GM23248 (cell line): ENCODE results near the gene SNRNP200. TPM values are rescaled to one million over a fixed set of nuclear protein-coding genes. Genes with fewer than 3 reads are reported as not detected.

ENCODE experiments used
- DNase-seq: peaks from one replicate; pipeline ENCODE4 v3.0.0-alpha.2; 2015
- H2AFZ ChIP-seq: fragments of 200-600 bp; sonication (generic); 2 replicates; pipeline ENCODE4 v1.6.1; 2016; ENCODE audit warnings: antibody characterized with exemption
- H3F3A ChIP-seq: fragments of 200-600 bp; sonication (generic); 2 replicates; pipeline ENCODE4 v1.6.1; 2016; ENCODE audit warnings: mild to moderate bottlenecking, antibody characterized with exemption, mixed run types; ENCODE audit not compliant: insufficient read depth
- H3K27ac ChIP-seq: fragments of 200-600 bp; sonication (generic); 2 replicates; pipeline ENCODE4 v1.5.1; 2016; ENCODE audit warnings: mild to moderate bottlenecking
- H3K27me3 ChIP-seq: fragments of 200-600 bp; sonication (generic); replicated peaks from 2 replicates; pipeline ENCODE4 v1.6.1; 2016; ENCODE audit warnings: mild to moderate bottlenecking; ENCODE audit not compliant: insufficient read depth
- H3K36me3 ChIP-seq: fragments of 200-600 bp; sonication (generic); 2 replicates; pipeline ENCODE4 v1.6.1; 2016; ENCODE audit warnings: low read depth, mild to moderate bottlenecking
- H3K4me1 ChIP-seq: fragments of 200-600 bp; sonication (generic); 2 replicates; pipeline ENCODE4 v1.6.1; 2016; ENCODE audit warnings: mild to moderate bottlenecking; ENCODE audit not compliant: insufficient read depth
- H3K4me2 ChIP-seq: fragments of 200-600 bp; sonication (generic); one replicate; pipeline ENCODE4 v1.6.1; 2016; ENCODE audit warnings: mild to moderate bottlenecking; ENCODE audit not compliant: unreplicated experiment
- H3K4me3 ChIP-seq: fragments of 200-600 bp; sonication (generic); 2 replicates; pipeline ENCODE4 v1.5.1; 2016; ENCODE audit warnings: mild to moderate bottlenecking
- H3K79me2 ChIP-seq: fragments of 200-600 bp; sonication (generic); 2 replicates; pipeline ENCODE4 v1.6.1; 2016; ENCODE audit warnings: mild to moderate bottlenecking; ENCODE audit not compliant: insufficient read depth
- H3K9ac ChIP-seq: fragments of 200-600 bp; sonication (generic); 2 replicates; pipeline ENCODE4 v1.6.1; 2016; ENCODE audit warnings: mild to moderate bottlenecking
- H3K9me2 ChIP-seq: fragments of 200-600 bp; sonication (generic); 2 replicates; pipeline ENCODE4 v1.6.1; 2016; ENCODE audit warnings: mixed run types, mild to moderate bottlenecking, moderate library complexity; ENCODE audit not compliant: insufficient read depth
- H3K9me3 ChIP-seq: fragments of 200-600 bp; sonication (generic); one replicate; pipeline ENCODE4 v1.6.1; 2017; ENCODE audit warnings: low read depth
- H4K20me1 ChIP-seq: fragments of 200-600 bp; sonication (generic); 2 replicates; pipeline ENCODE4 v1.6.0; 2016; ENCODE audit not compliant: insufficient read depth
- EZH2 ChIP-seq: fragments of 200-600 bp; sonication (generic); IDR thresholded peaks from 2 replicates; pipeline ENCODE4 v1.6.1; 2018; ENCODE audit warnings: antibody characterized with exemption, mild to moderate bottlenecking; ENCODE audit not compliant: insufficient read depth, poor library complexity, severe bottlenecking
- EZH2phosphoT487 ChIP-seq: fragments of 200-600 bp; sonication (generic); IDR thresholded peaks from 2 replicates; pipeline ENCODE4 v1.6.1; 2018; ENCODE audit warnings: antibody characterized with exemption, moderate library complexity, mild to moderate bottlenecking, low read depth; ENCODE audit not compliant: insufficient read depth
- WGBS, 2 experiments: methylation state at CpG; one replicate each; pipeline ENCODE4 v1.1.6; 2015 to 2017; ENCODE audit warnings: low lambda C conversion rate in 2 of 2, low coverage in 1 of 2; ENCODE audit errors: missing lambda C conversion rate in 2 of 2; 5-methylcytosine and 5-hydroxymethylcytosine counted together
- in situ Hi-C: fragments of 300-500 bp; cut with MboI; formaldehyde crosslinking; loops from 2 replicates; pipeline ENCODE4 v1.15.0; 2020
- polyA plus RNA-seq: library from polyadenylated mRNA; unstranded; fragments of >200 nt; fragmentation: Nextera tagmentation; extraction: Ambion mirVana; gene quantifications from 2 replicates; pipeline ENCODE4 v1.2.1, GENCODE V29; 2016
- total RNA-seq: library from RNA; depleted of rRNA; stranded (reverse); fragments of >200 nt; shearing (Covaris generic); gene quantifications from 2 replicates; pipeline ENCODE4 v1.2.3, GENCODE V29; 2014

The SNRNP200 gene
- total and polyA plus RNA-seq, 2 experiments from 2014 or later, result 34.2 to 40.5 TPM

DNA sequence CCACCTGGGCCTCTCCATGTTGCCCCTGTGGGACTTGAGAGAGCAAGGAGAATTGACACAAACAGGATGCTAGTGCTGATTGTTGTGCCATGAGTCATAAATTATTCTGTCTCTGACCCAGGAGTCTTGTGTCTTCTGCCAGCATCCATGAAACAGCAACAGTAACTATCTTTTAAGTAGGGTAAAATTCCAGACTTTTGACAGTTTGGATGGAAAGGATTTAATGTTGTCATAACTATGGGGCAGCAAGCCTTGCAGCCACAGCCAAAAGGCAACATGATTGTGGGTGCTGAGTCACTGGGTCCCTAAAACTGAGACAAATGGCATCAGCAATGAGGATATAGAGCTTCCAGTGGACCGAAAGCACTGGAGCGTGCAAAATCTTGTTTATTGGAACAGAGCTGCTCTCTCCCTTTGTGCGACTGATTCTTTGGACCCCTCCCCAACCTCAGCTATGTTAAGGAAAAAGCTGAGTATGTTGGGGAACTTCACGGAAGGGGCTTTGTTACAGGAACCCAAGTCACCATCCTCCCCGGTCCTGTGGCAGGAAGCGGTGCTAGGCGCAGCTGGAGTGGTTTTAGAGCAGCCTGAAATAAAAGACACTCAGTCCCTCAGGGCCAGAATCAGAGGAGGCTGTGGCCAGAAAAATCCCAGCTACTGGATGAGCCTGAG lies 10.2 kb upstream of the SNRNP200 start:
- Histone ChIP-seq H3K27ac (peak overlapping the region; percentile 53), H3K9me3 (no peaks in the 10 kb centered on the region), H2AFZ (peak overlapping the region; percentile 25; the same call in 1 of the 2 replicates), H3K9ac (no peak overlapping the region), H3K79me2 (no peaks in the 10 kb centered on the region), H4K20me1 (no peaks in the 10 kb centered on the region), H3K4me1 (peaks cover 7% of the 10 kb centered on the region), H3K9me2 (no peaks in the 10 kb centered on the region), H3K4me2 (peak overlapping the region; percentile 2), H3K27me3 (no peaks in the 10 kb centered on the region), H3K4me3 (no peak overlapping the region), H3K36me3 (no peaks in the 10 kb centered on the region), H3F3A (peaks cover 19% of the 10 kb centered on the region; the same call in 1 of the 2 replicates)
- no peak for TF ChIP-seq EZH2phosphoT487
- no peak for TF ChIP-seq EZH2
- DNase-seq, result peak; percentile 76
- 74 to 78% methylated on average over 7 of the region's 7 CpGs for WGBS, 2 experiments
- in situ Hi-C loops, result no loop called here

- in situ Hi-C loops, result no loop called here
- Histone ChIP-seq H3K79me2 (no peaks in the 10 kb centered on the region), H3K4me2 (no peak overlapping the region), H3K9me3 (no peaks in the 10 kb centered on the region), H3K27ac (peak overlapping the region; percentile 53), H4K20me1 (no peaks in the 10 kb centered on the region), H3K36me3 (no peaks in the 10 kb centered on the region), H3K9me2 (no peaks in the 10 kb centered on the region), H3K4me1 (peaks cover 7% of the 10 kb centered on the region), H3K27me3 (no peaks in the 10 kb centered on the region), H3K9ac (no peak overlapping the region), H2AFZ (no peak overlapping the region), H3K4me3 (no peak overlapping the region), H3F3A (peaks cover 16% of the 10 kb centered on the region; the same call in 1 of the 2 replicates)
- WGBS, 2 experiments, result 33 to 46% methylated on average over 3 of the region's 3 CpGs
- TF ChIP-seq EZH2, result no peak
- TF ChIP-seq EZH2phosphoT487, result no peak
- DNase-seq, result no peak
Observed at GRCh38 chr2:96315005-96315399, 9.7 kb upstream of the SNRNP200 start.

GRCh38 chr2:96308248-96308647 lies 2.9 kb upstream of the SNRNP200 start:
- peaks cover 15% of the 10 kb centered on the region for H3K4me1 ChIP-seq
- H3K4me3 ChIP-seq, result no peak overlapping the region
- in situ Hi-C loops, result no loop called here
- peaks cover 26% of the 10 kb centered on the region for H3K79me2 ChIP-seq
- H3K9me2 ChIP-seq, result no peaks in the 10 kb centered on the region
- H3K36me3 ChIP-seq, result peaks cover 7% of the 10 kb centered on the region
- no peaks in the 10 kb centered on the region for H3F3A ChIP-seq
- no peaks in the 10 kb centered on the region for H4K20me1 ChIP-seq
- TF ChIP-seq EZH2phosphoT487, result no peak
- TF ChIP-seq EZH2, result no peak
- 64 to 69% methylated on average over 5 of the region's 5 CpGs for whole genome bisulfite sequencing, 2 experiments
- no peak overlapping the region for H3K4me2 ChIP-seq
- no peak overlapping the region for H3K9ac ChIP-seq
- no peaks in the 10 kb centered on the region for H3K27me3 ChIP-seq
- H2AFZ ChIP-seq, result no peak overlapping the region
- no peaks in the 10 kb centered on the region for H3K9me3 ChIP-seq
- no peak for DNase-seq
- no peak overlapping the region for H3K27ac ChIP-seq

DNA sequence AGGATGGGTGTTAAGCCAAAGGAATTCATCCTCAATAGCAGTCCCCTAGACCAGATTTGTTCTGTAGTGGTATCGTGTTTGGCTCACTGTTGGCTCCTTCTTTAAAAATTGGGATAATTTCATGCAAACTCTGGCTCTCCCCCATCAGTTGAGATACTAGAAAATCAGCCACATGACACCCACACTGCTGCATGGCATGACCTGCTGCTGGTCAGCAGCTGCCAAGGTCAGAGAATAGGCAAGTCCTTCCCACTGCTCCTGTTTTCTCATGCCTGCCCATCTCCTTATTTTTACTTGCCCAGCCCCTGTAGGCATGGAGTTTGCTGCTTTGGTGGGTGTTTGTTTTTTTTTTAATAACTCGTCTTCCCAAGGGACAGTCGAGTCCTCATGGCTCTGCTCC lies 1.0 kb upstream of the SNRNP200 start:
- no peaks in the 10 kb centered on the region for H3K9me3 ChIP-seq
- H3K27ac ChIP-seq, result no peak overlapping the region
- H3F3A ChIP-seq, result no peaks in the 10 kb centered on the region
- in situ Hi-C loops, result no loop called here
- H4K20me1 ChIP-seq, result no peaks in the 10 kb centered on the region
- peaks cover 22% of the 10 kb centered on the region for H3K36me3 ChIP-seq
- no peaks in the 10 kb centered on the region for H3K27me3 ChIP-seq
- peak; percentile 18 for DNase-seq
- H3K9me2 ChIP-seq, result no peaks in the 10 kb centered on the region
- peak overlapping the region; percentile 86 for H2AFZ ChIP-seq
- peaks cover 15% of the 10 kb centered on the region for H3K4me1 ChIP-seq
- no peak for TF ChIP-seq EZH2
- TF ChIP-seq EZH2phosphoT487, result no peak
- 71 to 73% methylated on average over 3 of the region's 3 CpGs for WGBS, 2 experiments
- peak overlapping the region; percentile 88 for H3K9ac ChIP-seq
- peaks cover 45% of the 10 kb centered on the region for H3K79me2 ChIP-seq
- peak overlapping the region; percentile 94 for H3K4me2 ChIP-seq
- H3K4me3 ChIP-seq, result peak overlapping the region; percentile 97
